GM18526 (cell line): Measurements from ENCODE around the gene TRIM13.

ENCODE experiments used
- POLR2A ChIP-seq: IDR thresholded peaks from 3 replicates; pipeline ENCODE4 v1.6.1; 2011; ENCODE audit not compliant: insufficient read length; ENCODE audit errors: extremely low read depth

Gene TRIM13

GRCh38 chr13:49996951-49997895 is at the start of gene TRIM13:
TSS of gene TRIM13 (plus strand) at chr13:49997042. CDS start at chr13:50011941, 14,899 bp downstream.
- TF ChIP-seq POLR2A, result peak; percentile 71

GRCh38 chr13:49951754-49952535 is 44.9 kb upstream of the TRIM13 start:
- no peak for TF ChIP-seq POLR2A

- TF ChIP-seq POLR2A, result no peak
Measured at GRCh38 chr13:49953560-49953959, 43.3 kb upstream of the TRIM13 start.

- no peak for TF ChIP-seq POLR2A
Measured at GRCh38 chr13:49954674-49955455, 42.0 kb upstream of the TRIM13 start.

- no peak for TF ChIP-seq POLR2A
Measured at GRCh38 chr13:49956131-49956530, 40.7 kb upstream of the TRIM13 start.

GRCh38 chr13:49958321-49958720 is 38.5 kb upstream of the TRIM13 start:
- TF ChIP-seq POLR2A, result no peak

GRCh38 chr13:49967456-49967855 is 29.4 kb upstream of the TRIM13 start:
- no peak for TF ChIP-seq POLR2A

- no peak for TF ChIP-seq POLR2A
Measured at GRCh38 chr13:49972709-49973108, 24.1 kb upstream of the TRIM13 start.

- TF ChIP-seq POLR2A, result no peak
Measured at GRCh38 chr13:49975826-49976225, 21.0 kb upstream of the TRIM13 start.

- no peak for TF ChIP-seq POLR2A
Measured at GRCh38 chr13:49976314-49977258, 20.3 kb upstream of the TRIM13 start.

GRCh38 chr13:49977992-49978391 is 18.9 kb upstream of the TRIM13 start:
- no peak for TF ChIP-seq POLR2A

- TF ChIP-seq POLR2A, result no peak
Measured at GRCh38 chr13:49980266-49980665, 16.6 kb upstream of the TRIM13 start.

GRCh38 chr13:49985129-49985528 is 11.7 kb upstream of the TRIM13 start:
- no peak for TF ChIP-seq POLR2A

GRCh38 chr13:49986471-49986870 is 10.4 kb upstream of the TRIM13 start:
- no peak for TF ChIP-seq POLR2A
